Fibroblast of upper back skin (primary cell): ENCODE results near the gene TMX2.
"Not testable (repeated sequence)": the region's sequence is repeated elsewhere in the genome, so short reads cannot be mapped to it uniquely, and the experiment has no call there.

Experiments
- DNase-seq: peaks from one replicate; pipeline ENCODE4 v3.0.0-alpha.2; 2013

The TMX2 gene

GRCh38 chr11:57712256-57713150 lies at the start of gene TMX2:
TSS of gene TMX2 (plus strand) at chr11:57712593. CDS start at chr11:57712619, 26 bp downstream.
- peak; percentile 99 for DNase-seq

- DNase-seq = no peak
These were observed 49.5 kb upstream of the TMX2 start for GRCh38 chr11:57662893-57663292.

GRCh38 chr11:57663975-57664374 lies 48.4 kb upstream of the TMX2 start:
- no peak for DNase-seq

GRCh38 chr11:57667117-57667735 lies 45.2 kb upstream of the TMX2 start:
- DNase-seq = peak; percentile 99

GRCh38 chr11:57667736-57668433 lies 44.5 kb upstream of the TMX2 start, which contains the start of gene ZDHHC5:
TSS of gene ZDHHC5 (plus strand) at chr11:57668114. CDS start at chr11:57673091, 4,977 bp downstream.
- DNase-seq = peak; percentile 100

GRCh38 chr11:57668434-57668782 lies 44.0 kb upstream of the TMX2 start:
- DNase-seq = no peak

GRCh38 chr11:57674251-57674650 lies 38.1 kb upstream of the TMX2 start:
- DNase-seq = no peak

- DNase-seq = no peak
These were observed 37.0 kb upstream of the TMX2 start for GRCh38 chr11:57675176-57675941.

GRCh38 chr11:57679396-57679795 lies 33.0 kb upstream of the TMX2 start:
- DNase-seq = no peak

GRCh38 chr11:57680552-57680874 lies 31.9 kb upstream of the TMX2 start:
- no peak for DNase-seq

GRCh38 chr11:57681168-57681567 lies 31.2 kb upstream of the TMX2 start:
- no peak for DNase-seq

- DNase-seq = not testable (repeated sequence)
These were observed 21.9 kb upstream of the TMX2 start for GRCh38 chr11:57690474-57690873.

- no peak for DNase-seq
These were observed 13.5 kb upstream of the TMX2 start for GRCh38 chr11:57698843-57699365.

- no peak for DNase-seq
These were observed 12.6 kb upstream of the TMX2 start for GRCh38 chr11:57699813-57700212.

GRCh38 chr11:57700425-57700824 lies 12.0 kb upstream of the TMX2 start:
- DNase-seq = no peak

GRCh38 chr11:57703341-57703740 lies 9.1 kb upstream of the TMX2 start:
- no peak for DNase-seq

- no peak for DNase-seq
These were observed 7.5 kb upstream of the TMX2 start for GRCh38 chr11:57704932-57705331.

GRCh38 chr11:57705432-57705831 lies 7.0 kb upstream of the TMX2 start:
- DNase-seq = not testable (repeated sequence)

GRCh38 chr11:57709802-57710367 lies 2.5 kb upstream of the TMX2 start:
- no peak for DNase-seq

GRCh38 chr11:57711414-57712255 lies 758 bp upstream of the TMX2 start, which contains the start of gene MED19:
TSS of gene MED19 (minus strand) at chr11:57712215. CDS start at chr11:57712179, 36 bp downstream.
- DNase-seq = peak; percentile 59

GRCh38 chr11:57713835-57714234 lies 1.4 kb downstream of the TMX2 start:
- DNase-seq = no peak
